ENCODE data around the gene LIN37. TPM values are rescaled to one million over a fixed set of nuclear protein-coding genes. Genes with fewer than 3 reads are reported as not detected.

LIN37 gene
- total RNA-seq, 1 experiment from 2014 or later = 10.1 TPM

GRCh38 chr19:35775046-35775297 is 26.6 kb downstream of the LIN37 start:
- ChIA-PET RAD21 (ENCODE audit: low non-redundant PET in 1 of 2, low total read pairs in 2 of 2, uncharacterized antibody in 2 of 2, unreplicated experiment in 2 of 2) (no interaction called here), POLR2A (no interaction called here), CTCF (no interaction called here)
- intact Hi-C loops (cut with micrococcal nuclease) = no loop called here
- no peak for TF ChIP-seq JUND (IDR thresholded peaks at IDR 0.05)
- TF ChIP-seq CEBPB (IDR thresholded peaks at IDR 0.05; ENCODE audit: low read depth) = no peak
- no peak for TF ChIP-seq ZFX (IDR thresholded peaks at IDR 0.05)
- no peak for TF ChIP-seq CTCF (IDR thresholded peaks at IDR 0.05 in 2 of 3, conservative IDR thresholded peaks at IDR 0.05 in 1 of 3; ENCODE audit: borderline replicate concordance in 1 of 3, insufficient read depth in 1 of 3, low read depth in 2 of 3, low read length in 2 of 3)
- no peak for TF ChIP-seq POLR2AphosphoS5 (IDR thresholded peaks at IDR 0.05; ENCODE audit: low read depth, low read length)
- no peak for TF ChIP-seq ZNF274 (IDR thresholded peaks at IDR 0.05; ENCODE audit: low read depth, low read length)
- TF ChIP-seq POLR2A (IDR thresholded peaks at IDR 0.05; ENCODE audit: borderline replicate concordance, extremely low read depth, insufficient read depth, insufficient read length) = no peak
- TF ChIP-seq SRF (IDR thresholded peaks at IDR 0.05; ENCODE audit: low read depth) = no peak
- no peak for TF ChIP-seq CBX3 (IDR thresholded peaks at IDR 0.05; ENCODE audit: low read depth)
- TF ChIP-seq TCF7L2 (IDR thresholded peaks at IDR 0.05; ENCODE audit: borderline replicate concordance, extremely low read depth, insufficient read depth, insufficient read length) = no peak
- TF ChIP-seq ZBTB33 (IDR thresholded peaks at IDR 0.05; ENCODE audit: extremely low read depth, insufficient replicate concordance, low read length) = no peak
- no peak for TF ChIP-seq SIN3A (IDR thresholded peaks at IDR 0.05; ENCODE audit: low read depth)
- TF ChIP-seq EZH2 (IDR thresholded peaks at IDR 0.05) = no peak
- TF ChIP-seq ELF1 (IDR thresholded peaks at IDR 0.05; ENCODE audit: borderline replicate concordance, low read depth) = no peak
- no peak for TF ChIP-seq RAD21 (IDR thresholded peaks at IDR 0.05; ENCODE audit: low read depth)
- Histone ChIP-seq H3K9ac (ENCODE audit: low read length) (no peak overlapping the region), H3K9me2 (ENCODE audit: insufficient read depth) (no peaks in the 10 kb centered on the region), H4K20me1 (ENCODE audit: insufficient read depth) (no peaks in the 10 kb centered on the region), H3K9me3 (ENCODE audit: control insufficient read depth in 1 of 2, insufficient read depth in 1 of 2, low read depth in 1 of 2, low read length in 2 of 2) (no peaks in the 10 kb centered on the region), H3K4me2 (ENCODE audit: low read length) (peak overlapping the region; percentile 77), H3K36me3 (ENCODE audit: control insufficient read depth in 1 of 2, insufficient read depth in 2 of 2, low read length in 2 of 2) (no peaks in the 10 kb centered on the region), H3K27me3 (ENCODE audit: insufficient read depth, low read length) (no peaks in the 10 kb centered on the region), H3K79me2 (ENCODE audit: insufficient read depth, low read length) (0 out of 2 replicates have a peak, but pooled peaks cover 3% of the 10 kb centered on the region), H2AFZ (ENCODE audit: low read depth, low read length, poor library complexity, severe bottlenecking) (peak overlapping the region; percentile 17), H3K4me1 (ENCODE audit: control insufficient read depth in 1 of 2, insufficient read depth in 2 of 2, low read length in 2 of 2) (peaks cover 9 to 16% of the 10 kb centered on the region in 2 experiments; a peak in 3 of 4 replicates), H3K27ac (ENCODE audit: low read depth, low read length) (no peak overlapping the region), H3K4me3 (replicated peaks in 1 of 2; ENCODE audit: low read depth in 1 of 2, low read length in 2 of 2) (peak overlapping the region; percentile 15 to 65; a peak in 3 of 4 replicates)
- DNase-seq (ENCODE audit: low read depth, low spot score) = no peak
- no peak for ATAC-seq
- no TSS peak for BruUV-seq (replicated peaks)

Measured in HCT116 (cell line).